Activated naive CD8-positive, alpha-beta T cell treated with anti-CD3 and anti-CD28 coated beads, Interleukin-2, amount 50 U/mL, for 16 hours (primary cell): Measurements from ENCODE around the gene SEMA4D.

Experiments
- DNase-seq: peaks from one replicate; pipeline ENCODE4 v3.0.0-alpha.2; 2020; ENCODE audit warnings: low read depth, low spot score

SEMA4D gene

DNA sequence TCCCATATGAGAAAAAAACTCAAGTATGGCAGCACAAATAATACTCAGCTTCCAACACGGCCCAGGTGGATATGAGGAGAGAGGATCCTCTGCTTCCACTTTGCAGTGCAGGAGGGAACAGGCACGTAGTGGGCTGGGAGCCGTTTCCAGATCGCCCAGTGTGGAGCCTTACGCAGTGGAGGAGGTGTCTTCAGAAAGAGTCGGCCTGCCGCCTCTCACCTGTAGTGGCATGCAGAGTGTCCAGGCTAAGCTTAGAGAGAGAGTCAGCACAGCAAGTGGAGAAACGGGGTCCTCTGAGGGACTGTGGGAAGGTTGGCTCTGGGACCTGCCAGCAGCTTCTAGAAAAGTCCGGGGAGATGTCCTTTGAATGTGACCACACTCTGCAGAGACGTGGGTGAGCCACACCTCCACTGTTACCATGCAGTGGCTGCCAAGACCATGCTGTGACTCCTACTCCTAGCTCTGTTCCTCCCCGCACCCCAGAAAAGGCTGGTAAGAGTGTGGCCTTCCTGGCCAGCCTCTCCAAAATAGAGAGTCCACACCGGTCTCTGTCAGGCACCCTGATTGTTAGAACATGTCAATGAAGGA lies 3.5 kb upstream of the SEMA4D start:
- no peak for DNase-seq

DNA sequence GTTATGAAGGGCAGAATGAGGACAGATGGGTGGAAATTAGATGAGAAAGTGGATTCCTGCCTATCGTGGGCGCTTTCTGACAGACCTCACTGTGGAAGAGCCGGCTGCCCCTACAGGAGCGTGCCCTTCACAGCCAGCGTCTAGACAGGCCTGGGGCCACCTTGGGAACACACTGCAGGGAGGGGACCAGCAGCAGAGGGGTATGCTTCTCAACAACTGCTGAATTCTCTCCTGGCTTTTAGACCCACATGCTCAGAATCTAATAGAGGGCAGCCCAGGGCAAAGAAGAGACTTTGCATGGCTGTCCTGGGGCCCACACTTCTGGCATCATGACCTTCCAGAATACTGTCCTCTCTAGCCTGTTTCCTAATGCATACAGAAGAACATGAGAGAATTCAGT lies 2.1 kb upstream of the SEMA4D start:
- no peak for DNase-seq

DNA sequence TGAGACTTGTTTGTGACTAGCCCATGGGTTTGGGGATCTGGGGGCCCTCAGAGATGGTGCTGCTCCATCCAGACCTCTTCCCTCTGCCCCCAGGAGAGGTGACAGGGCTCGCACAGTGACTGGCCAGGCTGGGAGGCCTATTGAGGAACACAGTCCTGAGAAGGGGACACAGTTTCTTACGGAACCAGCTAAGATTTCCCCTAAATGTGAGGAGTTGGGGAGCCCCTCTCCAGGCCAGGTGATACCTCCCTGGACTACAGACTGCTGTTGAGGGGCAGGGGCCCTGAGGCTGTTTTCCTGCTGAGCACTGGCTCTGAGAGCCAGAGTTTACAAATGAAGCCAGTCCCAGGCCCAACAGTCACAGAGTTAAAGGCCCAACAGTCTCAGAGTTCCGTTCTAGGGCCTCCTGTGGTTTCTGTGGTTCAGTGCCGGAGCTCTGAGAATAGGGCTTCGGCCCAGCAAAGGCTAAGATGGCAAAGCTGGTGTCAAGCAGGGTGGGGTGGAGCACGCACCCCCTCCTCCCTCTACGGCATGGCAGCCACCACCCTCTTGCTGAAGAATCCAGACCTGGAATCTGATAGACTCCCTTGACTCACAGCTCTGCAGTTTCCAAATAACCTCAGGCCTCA lies 1.1 kb upstream of the SEMA4D start:
- DNase-seq = no peak

DNA sequence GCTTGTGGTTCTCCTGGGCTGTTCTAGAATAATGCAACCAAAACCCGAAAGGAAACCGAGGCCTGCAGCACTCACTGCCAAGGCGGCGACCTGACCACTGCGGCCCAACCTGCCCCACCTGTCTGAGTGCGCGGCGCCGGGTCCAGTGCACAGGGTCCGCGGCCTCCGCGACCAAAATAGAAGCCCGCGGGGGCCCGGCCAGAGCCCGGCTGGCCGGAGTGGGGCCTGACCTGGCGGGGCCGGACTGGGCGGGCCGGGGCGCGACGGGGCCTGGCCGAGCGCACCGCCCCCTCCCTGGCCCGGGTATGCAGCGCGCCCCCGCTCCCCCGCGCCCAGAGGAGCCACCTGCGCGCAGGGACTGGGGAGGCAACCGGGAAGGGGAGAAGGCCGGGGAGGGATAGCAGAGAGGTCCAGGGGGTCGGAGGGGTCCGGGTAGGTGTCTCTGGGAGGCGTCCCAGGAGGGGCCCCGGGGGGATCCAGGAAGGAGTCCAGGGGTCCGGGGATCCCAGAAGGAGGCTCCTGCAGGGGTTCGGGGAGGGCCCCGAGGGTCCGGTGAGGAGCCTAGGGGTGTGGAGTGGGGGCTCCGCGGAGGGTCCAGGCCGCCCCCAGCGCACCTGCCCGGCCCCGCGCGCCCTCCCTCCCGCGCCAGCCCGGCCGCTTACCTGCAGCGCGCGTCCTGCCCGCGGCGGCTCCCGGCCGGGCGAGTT lies 503 bp downstream of the SEMA4D start:
- DNase-seq = no peak

DNA sequence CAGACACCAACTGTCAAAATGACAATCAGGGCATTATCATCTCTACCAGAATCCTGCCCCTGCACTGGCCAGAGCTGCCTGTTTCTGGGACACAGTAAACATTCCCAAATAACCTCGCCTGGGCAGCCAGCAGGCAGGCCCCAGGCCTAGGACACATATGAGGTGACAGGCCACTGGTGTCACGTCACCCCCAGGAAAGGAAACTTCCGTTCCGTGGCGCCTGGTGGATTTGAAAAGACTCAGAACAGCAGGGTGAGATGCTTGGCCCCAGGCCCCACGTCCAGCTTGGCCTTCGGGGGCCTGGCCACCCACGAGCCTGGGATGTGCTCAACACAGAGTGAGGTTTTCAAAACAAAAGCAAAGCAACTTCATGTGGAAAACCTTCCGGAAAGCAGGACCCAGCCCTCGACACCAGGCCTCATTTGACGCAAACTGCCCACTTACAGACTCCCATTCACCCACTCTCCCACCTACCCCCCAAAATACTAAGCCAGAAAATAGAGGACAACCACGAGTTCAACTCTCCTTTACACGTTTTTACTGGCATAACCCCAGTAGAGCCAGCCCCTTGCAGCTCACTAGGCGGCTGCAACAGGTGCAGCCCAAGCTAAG lies 1.2 kb downstream of the SEMA4D start:
- no peak for DNase-seq

DNA sequence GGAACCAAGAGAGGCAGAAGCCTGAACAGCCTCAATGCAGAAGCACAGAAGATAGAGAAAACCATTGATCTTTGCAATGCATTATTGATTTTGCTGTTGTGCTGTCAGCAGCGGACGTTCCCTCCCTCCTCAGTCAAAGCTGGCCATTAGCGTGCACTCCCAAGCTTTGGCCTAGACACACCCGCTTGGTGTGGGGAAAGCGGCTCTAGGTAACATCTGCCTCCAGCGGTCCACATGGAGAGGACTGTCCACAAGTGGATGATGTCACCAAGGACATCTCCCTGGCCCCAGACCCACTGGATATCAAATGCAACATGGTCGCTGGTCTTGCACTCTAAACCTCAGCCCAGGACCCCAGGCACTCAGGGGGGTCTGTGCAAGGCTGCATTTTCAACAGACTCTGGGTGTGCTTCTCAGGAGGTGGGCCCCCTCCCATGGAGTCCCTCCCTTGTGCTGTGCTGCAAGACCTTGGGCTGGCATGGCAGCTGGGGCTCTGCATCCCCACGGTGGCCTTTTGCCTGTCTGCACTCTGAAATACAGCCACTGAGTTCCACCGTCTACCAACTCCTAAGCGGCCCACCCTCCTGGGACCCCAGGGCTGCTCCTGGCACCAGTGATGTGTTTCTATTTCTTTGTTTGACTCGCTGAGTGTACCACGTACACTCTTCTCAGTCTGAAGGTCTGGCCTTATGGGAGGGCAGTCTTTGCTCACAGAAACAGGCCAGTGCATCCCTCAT lies 1.9 kb downstream of the SEMA4D start:
- no peak for DNase-seq

DNA sequence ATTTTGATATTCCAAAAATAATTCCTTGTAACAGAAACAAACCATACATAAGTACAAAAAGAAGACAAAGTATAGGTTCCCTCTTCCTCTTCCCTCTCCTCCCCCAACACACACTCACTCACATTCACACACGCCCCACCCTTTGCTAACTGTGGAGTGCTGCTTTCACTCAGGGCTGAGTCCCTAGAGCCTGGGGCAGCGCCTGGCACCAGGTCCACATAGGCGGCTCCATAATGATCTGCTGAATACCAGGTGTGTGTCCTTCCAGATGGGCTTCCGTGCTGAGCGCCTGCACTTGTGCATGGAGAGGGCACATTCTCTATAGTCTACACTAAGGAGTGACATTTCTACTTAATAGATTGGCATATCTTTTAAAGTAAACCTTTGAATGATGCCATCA lies 3.7 kb downstream of the SEMA4D start:
- DNase-seq = no peak

DNA sequence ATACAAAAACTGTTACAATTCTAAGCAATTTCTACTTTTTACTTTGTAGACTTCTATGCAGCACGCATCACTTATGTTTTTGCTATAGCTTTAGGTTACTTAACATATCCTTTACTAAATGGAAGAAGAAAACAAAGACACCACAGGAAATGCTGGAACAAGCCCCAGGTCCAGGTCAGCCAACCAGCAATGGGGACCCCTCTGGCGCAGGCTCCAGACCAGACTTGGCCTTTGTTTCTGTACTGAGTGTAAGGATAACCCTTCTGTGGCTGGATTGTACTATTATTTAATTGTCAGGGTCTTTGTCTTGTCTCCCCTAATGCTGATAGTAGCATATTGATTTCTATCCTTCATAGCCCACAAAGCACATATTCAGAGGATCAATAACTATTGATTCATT lies 4.2 kb downstream of the SEMA4D start:
- no peak for DNase-seq

DNA sequence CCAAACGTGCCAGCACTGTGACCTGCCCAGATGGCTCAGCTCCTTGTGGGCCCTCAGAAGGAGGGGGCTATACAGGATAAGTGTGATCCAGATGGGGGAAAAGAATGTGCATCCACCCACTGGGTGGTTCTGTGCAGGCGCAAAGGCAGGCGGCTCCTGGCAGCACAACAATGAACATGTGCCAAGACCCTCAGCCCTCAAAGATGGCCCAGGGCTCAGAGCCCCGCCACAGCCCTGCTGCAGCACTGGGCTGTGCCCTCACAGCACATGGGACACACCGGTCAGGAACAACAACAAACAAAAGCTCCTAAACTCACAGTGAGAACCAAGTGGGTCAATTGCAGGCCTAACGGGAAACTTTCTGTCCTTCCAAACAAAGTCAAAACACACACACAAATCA lies 4.7 kb downstream of the SEMA4D start:
- no peak for DNase-seq

DNA sequence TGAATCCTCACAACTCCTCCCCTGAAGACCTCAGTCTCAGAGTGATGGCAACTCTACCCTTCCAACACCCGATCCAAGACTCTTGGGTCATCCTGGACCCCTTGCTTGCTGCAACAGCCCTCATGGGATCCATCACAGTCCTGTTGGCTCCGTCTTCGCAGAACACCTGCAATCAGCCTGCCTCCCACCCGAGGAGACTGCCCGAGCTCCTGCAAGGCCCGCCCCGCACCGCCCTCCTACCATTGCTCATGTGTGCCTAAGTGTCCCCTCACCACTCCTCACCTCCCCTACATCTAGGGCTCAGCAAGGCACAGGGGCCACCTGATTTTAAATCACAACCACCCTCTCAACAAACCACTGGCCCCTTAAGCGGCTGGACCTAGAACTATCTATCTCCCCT lies 5.3 kb downstream of the SEMA4D start:
- no peak for DNase-seq

DNA sequence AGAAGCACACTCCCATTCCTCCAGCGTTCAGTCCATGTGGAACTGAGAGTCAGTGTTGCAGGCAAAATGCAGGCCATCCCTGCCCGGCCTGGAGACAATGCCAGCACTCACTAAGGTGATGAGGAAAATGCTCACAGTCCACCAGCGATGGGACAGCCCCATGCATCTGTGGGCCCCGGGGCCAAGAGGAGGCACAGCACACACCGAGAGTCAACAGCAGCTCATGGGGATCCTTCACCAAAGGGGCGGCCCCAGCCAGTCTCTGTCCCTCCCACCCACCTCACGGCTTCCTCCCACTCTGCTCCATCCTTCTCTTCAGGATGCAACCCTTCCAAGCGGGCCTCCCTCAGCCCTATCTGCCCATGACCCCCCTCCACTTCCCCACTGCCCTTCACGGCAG lies 6.2 kb downstream of the SEMA4D start:
- no peak for DNase-seq

DNA sequence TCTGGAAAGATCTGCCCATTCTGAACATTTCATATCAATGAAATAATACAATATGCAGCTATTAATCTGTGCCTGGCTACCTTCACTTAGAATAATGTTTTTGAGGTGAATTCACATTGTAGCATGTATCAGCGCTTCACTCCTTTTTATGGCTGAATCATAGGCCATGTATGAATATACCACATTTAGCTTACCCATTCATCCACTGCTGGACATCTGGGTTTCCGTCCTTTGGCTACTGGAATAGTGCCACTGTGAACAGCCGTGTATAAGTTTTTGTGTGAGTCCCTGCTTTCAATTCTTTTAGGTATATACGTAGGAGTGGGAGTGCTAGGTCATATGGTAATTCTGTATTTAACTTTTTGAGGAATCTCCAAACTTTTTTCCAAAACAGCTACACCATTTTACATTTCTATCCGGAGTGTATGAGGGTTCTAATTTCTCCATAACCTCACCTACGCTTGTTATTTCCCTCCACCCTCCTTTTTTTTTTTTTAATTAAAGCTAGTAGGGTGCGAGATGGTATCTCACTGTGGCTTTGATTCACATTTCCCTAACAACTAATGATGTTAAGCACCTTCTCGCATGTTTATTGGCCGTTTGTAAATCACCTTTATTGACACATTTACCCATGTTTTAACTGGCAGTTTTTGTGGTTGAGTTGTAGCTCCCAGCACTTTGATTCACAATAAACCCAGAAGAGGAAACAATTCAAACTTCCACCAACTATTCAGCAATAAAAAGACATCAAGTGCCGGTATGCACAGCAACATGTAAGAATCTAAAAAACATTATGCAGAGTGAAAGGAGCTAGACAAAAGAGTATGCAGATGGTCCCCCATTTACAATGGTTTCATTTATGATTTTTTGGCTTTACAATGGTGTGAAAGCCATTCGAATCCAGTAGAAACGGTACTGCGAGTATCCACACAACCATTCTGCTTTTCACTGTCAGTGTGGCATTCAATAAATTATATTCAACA lies 8.1 kb downstream of the SEMA4D start:
- DNase-seq = no peak

DNA sequence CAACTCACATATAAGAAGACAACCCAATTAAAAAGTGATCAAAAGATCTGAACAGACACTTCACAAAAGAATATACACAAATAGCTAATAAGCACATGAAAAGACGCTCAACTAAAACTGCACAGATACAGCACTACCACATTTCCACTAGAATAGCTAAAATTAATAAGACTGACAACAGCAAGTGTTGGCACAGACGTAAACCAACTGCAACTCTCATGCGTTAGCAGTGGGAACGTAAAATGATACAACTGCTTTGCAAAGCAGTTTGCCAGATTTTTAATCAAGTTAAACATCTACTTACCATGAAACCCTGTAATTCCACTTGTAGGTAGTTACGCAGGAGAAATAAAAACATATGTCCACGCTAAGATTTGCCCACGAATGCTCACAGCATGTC lies 9.0 kb downstream of the SEMA4D start:
- no peak for DNase-seq

DNA sequence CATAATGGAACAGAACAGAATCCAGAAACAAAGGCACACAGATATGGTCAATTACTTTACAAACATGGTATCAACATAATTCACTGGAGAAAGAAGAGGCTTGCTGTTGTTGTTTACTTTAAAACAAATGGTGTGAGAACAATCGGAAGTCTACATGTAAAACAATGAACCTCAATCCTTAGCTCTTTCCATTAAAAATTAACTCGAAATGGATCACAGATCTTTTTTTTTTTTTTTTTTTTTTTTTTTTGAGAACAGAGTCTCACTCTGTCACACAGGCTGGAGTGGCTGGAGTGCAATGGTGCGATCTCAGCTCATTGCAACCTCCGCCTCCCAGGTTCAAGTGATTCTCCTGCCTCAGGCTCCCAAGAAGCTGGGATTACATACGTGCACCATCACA lies 9.8 kb downstream of the SEMA4D start:
- no peak for DNase-seq

DNA sequence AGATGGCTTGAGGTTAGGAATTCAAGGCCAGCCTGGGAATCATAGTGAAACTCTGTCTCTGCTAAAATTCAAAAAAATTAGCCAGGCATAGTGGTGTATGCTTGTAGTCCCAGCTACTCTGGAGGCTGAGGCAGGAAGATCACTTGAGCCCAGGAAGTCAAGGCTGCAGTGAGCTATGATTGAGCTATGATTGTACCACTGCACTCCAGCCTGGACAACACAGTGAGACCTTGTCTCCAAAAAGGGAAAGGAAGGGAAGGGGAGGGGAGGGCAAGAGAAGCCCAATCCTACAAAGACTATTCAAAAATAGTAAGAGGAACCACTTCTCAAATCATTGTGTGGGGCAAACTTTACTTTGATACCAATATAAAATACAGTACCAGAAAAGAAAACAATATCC lies 11.2 kb downstream of the SEMA4D start:
- no peak for DNase-seq

DNA sequence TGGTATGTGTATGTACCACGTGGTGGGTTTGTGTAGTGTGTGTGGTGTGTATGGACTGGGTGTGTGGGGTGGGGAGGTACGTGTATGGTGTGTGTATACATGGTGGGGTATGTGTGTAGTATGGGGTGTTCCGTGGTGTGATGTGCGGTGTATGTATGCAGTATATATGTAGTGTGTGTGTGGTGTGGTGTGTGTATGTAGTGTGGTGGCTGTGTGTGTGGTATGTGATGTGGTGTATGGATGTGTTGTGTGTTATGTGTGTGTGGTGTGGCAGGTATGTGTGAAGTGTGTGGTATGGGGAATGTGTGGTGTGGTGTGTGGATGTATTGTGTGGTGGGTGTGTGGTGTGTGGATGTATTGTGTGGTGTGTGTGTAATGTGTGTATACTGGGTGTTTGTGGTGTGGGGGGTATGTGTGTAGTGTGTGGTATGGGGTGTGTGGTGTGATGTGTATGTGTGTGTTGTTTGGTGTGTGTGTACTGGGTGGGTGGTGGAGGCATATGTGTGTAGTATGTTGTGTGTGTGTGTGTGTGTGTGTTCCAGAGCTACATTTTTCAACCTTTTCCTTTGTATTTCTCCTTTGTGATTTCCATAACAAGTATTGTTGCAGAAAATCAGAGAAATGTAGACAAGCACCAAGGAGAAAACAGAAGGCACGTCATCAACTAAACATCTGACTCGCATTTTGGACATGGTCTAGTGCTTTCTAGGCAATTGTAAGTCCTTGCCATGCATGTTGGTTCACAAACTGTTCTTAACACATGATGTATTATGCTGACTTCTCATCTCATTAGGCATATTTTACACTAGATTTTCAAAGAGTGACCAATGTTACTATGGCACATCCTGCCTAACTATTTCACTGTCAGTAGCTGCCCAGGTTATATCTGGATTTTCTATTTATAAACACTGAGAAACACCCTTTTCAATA lies 13.2 kb downstream of the SEMA4D start:
- DNase-seq = no peak

DNA sequence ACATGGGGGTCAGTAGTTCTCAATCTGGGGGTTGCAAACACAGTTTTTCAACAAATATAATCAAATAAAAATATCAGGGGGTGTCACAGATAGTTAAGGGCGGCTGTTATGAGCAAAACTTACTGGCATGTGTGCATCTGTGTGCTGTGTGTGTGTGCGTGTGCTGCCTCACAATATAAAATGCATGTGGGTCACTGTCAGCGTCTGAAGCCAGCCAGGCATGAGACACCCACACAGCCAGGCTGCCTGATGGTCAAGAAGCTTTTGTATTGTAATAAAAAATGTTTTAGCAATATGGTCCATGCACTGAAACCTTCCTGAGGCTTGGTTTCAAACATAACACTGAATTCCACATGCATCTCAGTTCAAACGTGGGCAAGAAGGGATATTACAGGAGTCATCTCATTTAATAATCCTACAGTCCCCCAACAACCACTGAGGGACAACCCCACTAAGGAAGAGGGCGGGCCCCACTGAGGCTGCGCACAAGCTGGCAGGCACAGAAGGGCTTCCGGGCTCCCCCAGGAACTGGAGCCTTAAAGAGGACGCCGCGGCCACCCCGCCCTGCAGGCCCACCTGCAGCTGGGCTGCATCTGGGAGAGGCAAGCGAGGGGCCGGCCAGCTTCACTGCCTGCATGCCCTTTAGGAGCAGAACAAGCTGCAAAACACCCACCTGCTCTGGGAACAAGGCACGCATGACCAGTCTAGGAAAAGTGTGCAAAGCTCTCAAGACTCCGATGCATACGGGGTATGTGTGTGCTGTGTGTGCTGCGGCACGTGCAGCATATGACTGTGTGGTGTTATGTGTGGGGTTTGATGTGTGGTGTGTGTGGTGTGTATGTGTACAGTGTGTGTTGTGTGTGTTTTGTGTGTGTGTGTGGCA lies 14.1 kb downstream of the SEMA4D start:
- DNase-seq = peak; percentile 44

DNA sequence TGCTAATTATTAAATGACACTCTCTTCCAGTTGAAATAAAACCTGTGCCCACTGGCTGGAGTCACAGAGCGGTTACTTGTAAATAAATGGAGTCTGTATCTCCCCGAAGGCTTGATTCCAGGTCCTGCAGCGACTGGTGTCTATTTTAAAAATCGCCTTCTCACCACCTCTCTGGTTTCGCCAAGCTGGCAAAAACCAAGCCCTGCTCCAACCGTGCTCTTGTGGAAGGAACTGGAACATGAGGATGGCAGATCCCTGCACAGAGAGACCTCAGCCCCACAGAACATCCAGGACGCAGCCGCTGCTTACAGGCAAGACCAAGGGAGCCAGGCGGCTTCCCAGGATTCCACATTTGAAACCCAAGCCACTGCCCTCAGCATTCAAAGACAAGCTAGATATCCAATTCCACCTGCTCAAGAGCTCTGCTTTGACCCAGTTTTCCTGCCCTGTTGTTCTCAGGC lies 15.0 kb downstream of the SEMA4D start:
- DNase-seq = no peak
